Fibroblast of mammary gland (primary cell): ENCODE data around the gene HSPG2.

Experiments used
- DNase-seq: peaks from one replicate; pipeline ENCODE4 v3.0.0-alpha.2; 2010; ENCODE audit warnings: low read depth
- H3K4me3 ChIP-seq: 2 replicates; pipeline ENCODE4 v1.5.1; 2011; ENCODE audit warnings: low read depth, mild to moderate bottlenecking, low read length, moderate library complexity; ENCODE audit not compliant: control insufficient read depth
- TF ChIP-seq, protein P1 (sequence below): conservative IDR thresholded peaks from 2 replicates; pipeline ENCODE4 v1.5.1; 2011; ENCODE audit warnings: low read depth, low read length, inconsistent platforms; ENCODE audit not compliant: control insufficient read depth, insufficient read depth

Gene HSPG2

DNA sequence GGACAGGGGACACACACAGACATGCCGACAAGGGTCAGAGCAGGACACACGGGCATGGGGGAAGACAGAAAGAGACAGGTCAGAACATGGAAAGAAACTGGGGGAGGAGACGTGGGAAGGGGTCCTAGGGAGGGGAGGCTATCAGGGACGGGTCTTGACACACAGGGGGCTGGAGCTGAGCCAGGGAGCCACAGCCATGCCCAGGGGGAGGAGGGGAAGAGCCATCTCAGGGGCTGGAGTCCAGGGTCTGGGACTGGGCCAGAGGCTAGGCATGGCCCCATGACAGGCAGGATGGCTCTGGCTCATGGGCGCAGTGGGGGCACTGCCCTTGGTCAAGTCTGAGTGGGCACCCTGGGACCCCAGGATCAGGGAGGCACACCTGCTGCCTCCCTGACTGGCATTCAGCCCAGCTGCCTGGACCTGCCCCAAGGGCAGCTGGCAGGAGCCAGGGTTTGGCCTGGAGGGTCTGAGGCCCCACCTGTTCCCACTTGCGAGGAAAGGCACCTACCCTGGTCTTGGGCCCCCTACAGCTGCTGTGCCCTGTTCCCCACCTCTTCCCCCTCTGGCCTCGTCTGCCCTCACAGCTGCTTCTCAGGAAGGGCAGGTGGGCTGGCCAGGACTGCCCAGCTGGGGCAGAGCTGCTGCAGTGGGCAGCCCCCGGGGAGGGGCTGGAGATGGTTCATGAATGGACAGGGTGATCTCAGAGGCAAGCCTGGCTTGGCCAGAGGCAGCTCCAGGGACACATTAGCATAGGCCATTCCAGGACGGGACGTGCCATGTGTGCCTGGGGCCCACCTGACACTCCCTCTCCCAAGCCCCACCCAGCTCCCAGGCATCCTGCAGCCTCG is 42.9 kb downstream of the HSPG2 start:
- no peak for DNase-seq
- H3K4me3 ChIP-seq = no peak overlapping the region
- TF ChIP-seq, protein P1, sequence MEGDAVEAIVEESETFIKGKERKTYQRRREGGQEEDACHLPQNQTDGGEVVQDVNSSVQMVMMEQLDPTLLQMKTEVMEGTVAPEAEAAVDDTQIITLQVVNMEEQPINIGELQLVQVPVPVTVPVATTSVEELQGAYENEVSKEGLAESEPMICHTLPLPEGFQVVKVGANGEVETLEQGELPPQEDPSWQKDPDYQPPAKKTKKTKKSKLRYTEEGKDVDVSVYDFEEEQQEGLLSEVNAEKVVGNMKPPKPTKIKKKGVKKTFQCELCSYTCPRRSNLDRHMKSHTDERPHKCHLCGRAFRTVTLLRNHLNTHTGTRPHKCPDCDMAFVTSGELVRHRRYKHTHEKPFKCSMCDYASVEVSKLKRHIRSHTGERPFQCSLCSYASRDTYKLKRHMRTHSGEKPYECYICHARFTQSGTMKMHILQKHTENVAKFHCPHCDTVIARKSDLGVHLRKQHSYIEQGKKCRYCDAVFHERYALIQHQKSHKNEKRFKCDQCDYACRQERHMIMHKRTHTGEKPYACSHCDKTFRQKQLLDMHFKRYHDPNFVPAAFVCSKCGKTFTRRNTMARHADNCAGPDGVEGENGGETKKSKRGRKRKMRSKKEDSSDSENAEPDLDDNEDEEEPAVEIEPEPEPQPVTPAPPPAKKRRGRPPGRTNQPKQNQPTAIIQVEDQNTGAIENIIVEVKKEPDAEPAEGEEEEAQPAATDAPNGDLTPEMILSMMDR = no peak

DNA sequence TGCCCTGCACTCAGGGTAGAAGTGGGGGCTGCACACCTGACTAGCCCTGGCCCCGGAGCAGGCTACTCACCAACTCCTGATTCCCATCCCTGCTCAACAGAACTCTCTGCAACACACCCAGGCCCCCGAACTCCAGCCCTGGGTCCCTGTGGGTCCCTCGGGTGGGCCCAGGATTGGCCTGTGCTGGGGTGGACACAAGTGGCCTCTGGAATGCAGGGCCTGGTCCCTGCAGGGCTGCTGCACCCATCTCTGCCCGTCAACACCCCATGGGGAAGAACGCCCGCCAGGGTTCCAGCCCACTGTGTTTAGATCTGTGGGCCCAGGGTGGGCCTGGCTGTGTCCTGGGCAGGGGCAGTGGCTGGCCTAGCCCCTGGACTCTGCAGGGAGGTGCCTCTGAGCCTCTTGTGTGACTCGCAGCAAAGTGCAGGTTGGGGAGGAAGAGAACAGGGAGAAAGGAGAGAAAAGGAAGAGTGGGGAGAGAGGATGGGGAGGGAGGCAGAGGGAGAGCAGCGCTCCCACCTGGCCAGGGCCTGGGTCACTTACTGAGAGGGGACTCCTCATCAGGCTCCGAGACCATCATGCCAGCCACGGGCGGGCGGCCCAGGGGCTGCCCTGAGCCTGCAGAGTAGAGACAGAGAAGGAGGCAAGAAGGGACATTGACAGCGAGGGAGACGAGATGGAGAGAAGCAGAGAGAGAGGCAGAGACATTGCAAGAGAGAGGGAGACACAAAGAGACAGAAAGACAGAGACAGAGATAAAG is 43.9 kb downstream of the HSPG2 start:
- TF ChIP-seq, protein P1 = no peak
- no peak overlapping the region for H3K4me3 ChIP-seq
- no peak for DNase-seq

DNA sequence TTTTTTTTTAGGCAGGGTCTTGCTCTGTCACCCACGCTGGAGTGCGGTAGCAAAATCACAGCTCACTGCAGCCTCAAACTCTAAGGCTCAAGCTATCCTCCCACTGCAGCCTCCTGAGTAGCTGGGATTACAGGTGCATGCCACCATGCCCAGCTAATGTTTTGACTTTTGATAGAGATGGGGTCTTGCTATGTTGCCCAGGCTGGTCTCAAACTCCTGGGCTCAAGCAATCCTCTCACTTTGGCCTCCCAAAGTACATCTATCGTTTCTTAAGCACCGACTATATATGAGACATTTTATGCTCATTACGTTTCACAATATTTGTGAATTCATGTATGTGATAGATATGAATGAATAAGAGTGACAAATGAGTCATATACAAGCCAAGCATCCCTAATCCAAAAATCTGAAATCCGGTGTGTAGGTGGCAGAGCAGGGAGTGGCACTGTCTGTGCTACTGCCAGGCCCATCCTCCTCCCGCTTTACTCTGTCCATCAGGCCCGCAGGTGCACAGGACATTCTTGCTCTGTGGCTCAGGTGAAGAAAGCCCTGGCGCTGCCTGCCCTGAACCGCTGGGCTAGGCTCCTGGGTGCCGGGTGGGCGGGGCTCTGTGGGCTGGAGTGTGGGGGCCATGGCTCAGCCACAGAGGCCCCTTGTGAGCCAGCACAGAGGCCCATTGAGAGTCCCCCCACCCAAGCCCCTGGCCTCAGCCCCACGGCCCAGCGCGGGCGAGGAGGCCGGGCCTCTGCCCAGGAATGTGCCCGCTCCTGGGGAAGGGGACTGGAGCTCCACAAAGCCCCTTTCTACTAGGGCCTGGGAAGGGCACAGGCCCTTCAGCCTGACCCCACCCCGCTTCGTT is 45.3 kb downstream of the HSPG2 start:
- TF ChIP-seq, protein P1 = no peak
- no peak overlapping the region for H3K4me3 ChIP-seq
- DNase-seq = no peak

DNA sequence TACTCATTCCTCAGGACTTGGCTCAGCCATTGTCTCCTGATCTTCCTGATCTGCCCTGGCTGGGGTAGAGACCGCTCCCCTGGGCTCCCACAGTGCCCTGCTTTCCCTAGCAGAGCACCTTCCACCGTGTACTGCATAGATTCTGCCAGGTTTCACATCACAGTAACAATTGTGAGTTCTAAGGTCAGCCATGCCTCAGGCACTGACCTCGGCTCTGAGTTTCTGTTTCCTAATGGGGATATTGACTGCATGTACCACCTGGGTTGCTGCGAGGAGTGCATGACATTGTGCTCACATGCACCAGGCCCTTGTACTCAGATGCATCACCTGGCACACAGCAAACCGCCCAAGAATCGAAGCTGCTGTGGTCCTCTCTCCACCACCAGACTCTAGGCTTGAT is 46.0 kb downstream of the HSPG2 start:
- no peak for DNase-seq
- no peak overlapping the region for H3K4me3 ChIP-seq
- TF ChIP-seq, protein P1 = no peak

DNA sequence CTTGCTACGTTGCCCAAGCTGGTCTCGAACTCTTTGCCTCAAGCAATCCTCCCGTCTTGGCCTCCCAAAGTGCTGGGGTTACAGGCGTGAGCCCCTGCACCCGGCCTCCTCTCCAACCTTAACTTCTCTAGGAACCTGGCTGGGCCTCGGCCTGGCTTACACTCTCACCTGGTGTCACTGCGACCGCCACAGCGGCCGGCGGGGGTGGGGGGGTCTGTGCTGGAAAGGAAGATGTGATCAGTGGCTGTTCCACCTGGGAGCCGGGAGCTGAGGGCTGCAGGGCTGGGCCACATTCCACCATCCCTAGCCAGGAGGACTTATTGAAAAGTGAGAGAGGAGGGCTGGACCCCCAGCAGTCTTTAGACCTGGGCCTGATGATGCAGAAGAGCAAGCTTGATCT is 48.6 kb downstream of the HSPG2 start:
- TF ChIP-seq, protein P1 = no peak
- no peak for DNase-seq
- no peak overlapping the region for H3K4me3 ChIP-seq

DNA sequence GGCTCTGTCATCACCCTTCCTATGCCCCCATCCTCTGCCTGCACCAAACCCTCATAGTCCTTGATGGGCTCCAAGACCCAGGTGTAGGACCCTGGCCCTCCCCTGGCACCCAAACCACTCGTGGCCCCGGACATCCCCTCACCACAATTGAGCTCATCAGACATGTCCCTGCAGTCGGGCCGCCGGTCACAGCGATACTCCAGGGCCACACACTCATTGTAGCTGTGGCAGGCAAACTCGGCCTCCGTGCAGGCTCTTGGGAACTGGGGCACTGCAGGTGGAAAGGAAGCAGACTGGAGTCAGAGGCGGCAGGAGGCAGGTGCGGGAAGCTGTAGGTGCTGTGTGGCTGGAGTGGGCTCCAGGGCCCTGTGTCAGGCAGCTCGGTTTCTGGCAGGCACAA is 49.3 kb downstream of the HSPG2 start:
- H3K4me3 ChIP-seq = no peak overlapping the region
- TF ChIP-seq, protein P1 = no peak
- DNase-seq = no peak
